ENCODE measurements around the gene PSMC5. TPM values are rescaled to one million over a fixed set of nuclear protein-coding genes. Genes with fewer than 3 reads are reported as not detected.

The PSMC5 gene
- total RNA-seq, 2 experiments from 2014 or later = 32.6 to 105 TPM

DNA sequence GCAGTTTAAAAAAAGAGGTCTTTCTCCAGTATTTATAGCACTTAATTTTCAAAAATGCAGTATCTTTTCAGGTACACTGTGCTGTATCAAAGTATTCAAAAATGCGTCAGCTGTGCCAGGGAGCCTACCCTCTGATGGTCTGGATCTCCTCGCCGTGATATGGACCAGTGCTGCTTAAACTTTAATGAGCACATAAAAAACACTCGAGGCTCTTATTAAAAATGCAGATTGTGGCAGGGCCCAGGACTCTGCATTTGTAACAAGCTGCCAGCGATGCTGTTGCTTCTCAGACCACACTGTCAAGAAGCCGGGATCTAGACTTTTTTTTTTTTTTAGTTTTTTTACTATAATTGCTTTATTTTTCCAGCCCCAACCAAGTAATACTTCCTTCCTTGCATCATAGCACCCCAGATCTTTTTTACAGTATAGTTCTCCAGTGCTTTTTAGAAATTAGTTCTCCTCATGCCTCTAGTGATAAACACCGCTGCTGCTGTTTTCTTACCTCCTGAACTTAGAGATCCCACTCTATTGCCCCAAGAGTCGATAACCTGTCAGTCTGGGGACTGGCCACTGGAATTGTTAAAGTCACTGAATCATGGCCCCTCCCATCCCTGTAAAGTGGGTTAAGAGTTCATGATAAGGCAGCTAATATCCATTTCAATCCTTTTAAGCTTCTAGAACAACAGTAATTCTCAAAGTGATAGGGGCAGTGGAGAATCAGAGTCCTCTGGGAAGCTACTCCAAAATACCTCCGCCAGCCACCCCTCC lies 16.9 kb downstream of the PSMC5 start:
- peaks cover 46% of the 10 kb centered on the region for H3K4me1 ChIP-seq (ENCODE audit: insufficient read depth, low read length, poor library complexity, severe bottlenecking)
- H3K4me3 ChIP-seq (ENCODE audit: low read depth, low read length, poor library complexity, severe bottlenecking) = peak overlapping the region; percentile 99
- TSS peak; percentile 97 for BruUV-seq (replicated peaks)
- DNase-seq (ENCODE audit: low spot score) = peak; percentile 53
- H3K4me2 ChIP-seq (ENCODE audit: low read length) = peak overlapping the region; percentile 86
- peaks cover 8% of the 10 kb centered on the region for H4K20me1 ChIP-seq (ENCODE audit: insufficient read depth, low read length)
- H3K36me3 ChIP-seq (ENCODE audit: insufficient read depth, low read length) = peaks cover 6% of the 10 kb centered on the region; the same call in 1 of the 2 replicates
- no peaks in the 10 kb centered on the region; the same call in 1 of the 2 replicates for H3K9me3 ChIP-seq (ENCODE audit: low read length)
- ChIA-PET CTCF (ENCODE audit: unreplicated experiment) (interaction anchor here (0.6 to 1.1 kb wide), 3 partner anchors 17 to 102 kb away, joined by 3 to 5 read pairs (median 4); no protein-coding TSS in a partner anchor), POLR2A (interaction anchor here (0.6 to 1.5 kb wide), 11 partner anchors 15 to 473 kb away, joined by 3 to 9 read pairs (median 3); partner anchors contain the start of genes CCDC47 and DDX42)
- no peaks in the 10 kb centered on the region for H3K9me2 ChIP-seq (ENCODE audit: insufficient read depth, low read length)
- intact Hi-C loops (cut with micrococcal nuclease; ENCODE audit: unreplicated experiment) = loop anchor here (1.0 kb wide), 4 partner anchors 17 to 145 kb away; partner anchors contain the start of genes CCDC47, FTSJ3, PSMC5 and STRADA
- TF ChIP-seq, protein P1, sequence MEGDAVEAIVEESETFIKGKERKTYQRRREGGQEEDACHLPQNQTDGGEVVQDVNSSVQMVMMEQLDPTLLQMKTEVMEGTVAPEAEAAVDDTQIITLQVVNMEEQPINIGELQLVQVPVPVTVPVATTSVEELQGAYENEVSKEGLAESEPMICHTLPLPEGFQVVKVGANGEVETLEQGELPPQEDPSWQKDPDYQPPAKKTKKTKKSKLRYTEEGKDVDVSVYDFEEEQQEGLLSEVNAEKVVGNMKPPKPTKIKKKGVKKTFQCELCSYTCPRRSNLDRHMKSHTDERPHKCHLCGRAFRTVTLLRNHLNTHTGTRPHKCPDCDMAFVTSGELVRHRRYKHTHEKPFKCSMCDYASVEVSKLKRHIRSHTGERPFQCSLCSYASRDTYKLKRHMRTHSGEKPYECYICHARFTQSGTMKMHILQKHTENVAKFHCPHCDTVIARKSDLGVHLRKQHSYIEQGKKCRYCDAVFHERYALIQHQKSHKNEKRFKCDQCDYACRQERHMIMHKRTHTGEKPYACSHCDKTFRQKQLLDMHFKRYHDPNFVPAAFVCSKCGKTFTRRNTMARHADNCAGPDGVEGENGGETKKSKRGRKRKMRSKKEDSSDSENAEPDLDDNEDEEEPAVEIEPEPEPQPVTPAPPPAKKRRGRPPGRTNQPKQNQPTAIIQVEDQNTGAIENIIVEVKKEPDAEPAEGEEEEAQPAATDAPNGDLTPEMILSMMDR (conservative IDR thresholded peaks at IDR 0.05; ENCODE audit: low read length) = no peak
- no peak for TF ChIP-seq EZH2phosphoT487 (IDR thresholded peaks at IDR 0.05; ENCODE audit: borderline replicate concordance, low read depth, low read length)
- peak overlapping the region; percentile 97 for H3K27ac ChIP-seq (ENCODE audit: low read depth, low read length, poor library complexity, severe bottlenecking)
- peak overlapping the region; percentile 68 for H2AFZ ChIP-seq (ENCODE audit: low read length)
- peaks cover 32% of the 10 kb centered on the region for H3K79me2 ChIP-seq (ENCODE audit: insufficient read depth, low read depth, low read length)

DNA sequence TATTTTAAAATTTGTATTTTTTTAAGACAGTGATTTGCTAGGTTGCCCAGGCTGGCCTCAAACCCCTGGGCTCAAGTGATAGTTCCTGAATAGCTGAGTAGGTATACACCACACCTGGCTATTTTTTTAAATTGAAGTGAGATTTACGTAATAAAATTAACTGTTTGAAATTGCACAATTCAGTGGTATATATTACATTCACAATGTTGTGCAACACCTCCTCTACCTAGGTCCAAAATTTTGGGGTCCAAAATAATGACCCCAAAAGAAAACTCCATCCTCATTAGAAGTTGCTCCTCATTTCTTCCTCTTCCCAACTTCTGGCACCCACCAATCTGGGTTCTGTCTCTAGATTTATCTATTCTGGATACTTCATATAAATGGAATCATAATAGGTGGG lies 18.3 kb downstream of the PSMC5 start:
- ChIA-PET CTCF (ENCODE audit: unreplicated experiment) (no interaction called here), POLR2A (no interaction called here)
- peaks cover 18% of the 10 kb centered on the region for H3K79me2 ChIP-seq (ENCODE audit: insufficient read depth, low read depth, low read length)
- intact Hi-C loops (cut with micrococcal nuclease; ENCODE audit: unreplicated experiment) = no loop called here
- H3K9me3 ChIP-seq (ENCODE audit: low read length) = no peaks in the 10 kb centered on the region; the same call in 1 of the 2 replicates
- peak overlapping the region; percentile 39; the same call in 1 of the 2 replicates for H2AFZ ChIP-seq (ENCODE audit: low read length)
- H3K9me2 ChIP-seq (ENCODE audit: insufficient read depth, low read length) = no peaks in the 10 kb centered on the region
- DNase-seq (ENCODE audit: low spot score) = no peak
- H3K4me3 ChIP-seq (ENCODE audit: low read depth, low read length, poor library complexity, severe bottlenecking) = no peak overlapping the region
- H4K20me1 ChIP-seq (ENCODE audit: insufficient read depth, low read length) = peaks cover 7% of the 10 kb centered on the region
- no TSS peak for BruUV-seq (replicated peaks)
- no peak overlapping the region for H3K27ac ChIP-seq (ENCODE audit: low read depth, low read length, poor library complexity, severe bottlenecking)
- no peak overlapping the region for H3K4me2 ChIP-seq (ENCODE audit: low read length)
- H3K4me1 ChIP-seq (ENCODE audit: insufficient read depth, low read length, poor library complexity, severe bottlenecking) = peaks cover 32% of the 10 kb centered on the region
- H3K36me3 ChIP-seq (ENCODE audit: insufficient read depth, low read length) = peaks cover 6% of the 10 kb centered on the region; the same call in 1 of the 2 replicates
- TF ChIP-seq, protein P1 (conservative IDR thresholded peaks at IDR 0.05; ENCODE audit: low read length) = no peak
- TF ChIP-seq EZH2phosphoT487 (IDR thresholded peaks at IDR 0.05; ENCODE audit: borderline replicate concordance, low read depth, low read length) = no peak

Measured in OCI-LY7 (cell line).